GM19468 (cell line): ENCODE results near the gene RXRA.
"Not testable (repeated sequence)": the region's sequence is repeated elsewhere in the genome, so short reads cannot be mapped to it uniquely, and the experiment has no call there.

ENCODE experiments used
- ATAC-seq: cut with Tn5 transposase; IDR thresholded peaks from one replicate; pipeline ENCODE4 v1.9.1; 2021; ENCODE audit warnings: mild to moderate bottlenecking, moderate library complexity, moderate number of reproducible peaks; ENCODE audit not compliant: unreplicated experiment; ENCODE audit errors: extremely low read depth

RXRA gene

GRCh38 chr9:134293031-134293521 is 33.2 kb upstream of the RXRA start:
- no peak for ATAC-seq

GRCh38 chr9:134293611-134294152 is 32.6 kb upstream of the RXRA start:
- ATAC-seq = no peak

- no peak for ATAC-seq
Measured at GRCh38 chr9:134294153-134295071, 31.8 kb upstream of the RXRA start.

GRCh38 chr9:134295101-134295745 is 31.0 kb upstream of the RXRA start:
- no peak for ATAC-seq

- ATAC-seq = no peak
Measured at GRCh38 chr9:134295746-134296250, 30.5 kb upstream of the RXRA start.

- no peak for ATAC-seq
Measured at GRCh38 chr9:134296301-134297082, 29.8 kb upstream of the RXRA start.

- no peak for ATAC-seq
Measured at GRCh38 chr9:134297083-134297410, 29.2 kb upstream of the RXRA start.

- no peak for ATAC-seq
Measured at GRCh38 chr9:134297576-134297975, 28.7 kb upstream of the RXRA start.

- no peak for ATAC-seq
Measured at GRCh38 chr9:134298000-134298399, 28.3 kb upstream of the RXRA start.

- no peak for ATAC-seq
Measured at GRCh38 chr9:134299068-134299467, 27.2 kb upstream of the RXRA start.

- no peak for ATAC-seq
Measured at GRCh38 chr9:134299883-134300282, 26.4 kb upstream of the RXRA start.

GRCh38 chr9:134301387-134302129 is 24.7 kb upstream of the RXRA start:
- no peak for ATAC-seq

- no peak for ATAC-seq
Measured at GRCh38 chr9:134302130-134302817, 24.0 kb upstream of the RXRA start.

- no peak for ATAC-seq
Measured at GRCh38 chr9:134303601-134304000, 22.7 kb upstream of the RXRA start.

- ATAC-seq = no peak
Measured at GRCh38 chr9:134304261-134304660, 22.0 kb upstream of the RXRA start.

GRCh38 chr9:134304690-134305089 is 21.6 kb upstream of the RXRA start:
- ATAC-seq = no peak

- no peak for ATAC-seq
Measured at GRCh38 chr9:134305533-134305932, 20.7 kb upstream of the RXRA start.

GRCh38 chr9:134306042-134306441 is 20.2 kb upstream of the RXRA start:
- not testable (repeated sequence) for ATAC-seq
